ENCODE data around the gene CELSR1. TPM values are rescaled to one million over a fixed set of nuclear protein-coding genes. Genes with fewer than 3 reads are reported as not detected.

The CELSR1 gene
- total RNA-seq, 3 donors from 2014 or later = 0.22 to 0.63 (median 0.38) TPM

GRCh38 chr22:46353483-46354105 is 183.8 kb downstream of the CELSR1 start:
- Mint-ChIP-seq H3K4me1 (ENCODE audit: low read depth) (no peaks in the 10 kb centered on the region), H3K4me3 (no peak overlapping the region), H3K36me3 (ENCODE audit: insufficient read depth) (peaks cover 39% of the 10 kb centered on the region), H3K27me3 (ENCODE audit: low read depth) (no peaks in the 10 kb centered on the region), H3K9me3 (no peaks in the 10 kb centered on the region)
- ATAC-seq (no peak), DNase-seq (no peak)

GRCh38 chr22:46352691-46353386 is 184.6 kb downstream of the CELSR1 start:
- ATAC-seq (no peak), DNase-seq (no peak)
- H3K4me1 Mint-ChIP-seq (ENCODE audit: low read depth) = no peaks in the 10 kb centered on the region
- H3K4me3 Mint-ChIP-seq = no peak overlapping the region
- H3K36me3 Mint-ChIP-seq (ENCODE audit: insufficient read depth) = peaks cover 40% of the 10 kb centered on the region
- no peaks in the 10 kb centered on the region for H3K27me3 Mint-ChIP-seq (ENCODE audit: low read depth)
- no peaks in the 10 kb centered on the region for H3K9me3 Mint-ChIP-seq

GRCh38 chr22:46352276-46352675 is 185.1 kb downstream of the CELSR1 start:
- no peak for DNase-seq
- ATAC-seq = no peak
- no peaks in the 10 kb centered on the region for H3K4me1 Mint-ChIP-seq (ENCODE audit: low read depth)
- no peak overlapping the region for H3K4me3 Mint-ChIP-seq
- H3K27me3 Mint-ChIP-seq (ENCODE audit: low read depth) = no peaks in the 10 kb centered on the region
- peaks cover 36% of the 10 kb centered on the region for H3K36me3 Mint-ChIP-seq (ENCODE audit: insufficient read depth)
- no peaks in the 10 kb centered on the region for H3K9me3 Mint-ChIP-seq

GRCh38 chr22:46351767-46352166 is 185.7 kb downstream of the CELSR1 start:
- H3K4me3 Mint-ChIP-seq = no peak overlapping the region
- no peaks in the 10 kb centered on the region for H3K9me3 Mint-ChIP-seq
- no peaks in the 10 kb centered on the region for H3K4me1 Mint-ChIP-seq (ENCODE audit: low read depth)
- DNase-seq (no peak), ATAC-seq (no peak)
- no peaks in the 10 kb centered on the region for H3K27me3 Mint-ChIP-seq (ENCODE audit: low read depth)
- H3K36me3 Mint-ChIP-seq (ENCODE audit: insufficient read depth) = peaks cover 35% of the 10 kb centered on the region

GRCh38 chr22:46351131-46351735 is 186.2 kb downstream of the CELSR1 start:
- H3K4me1 Mint-ChIP-seq (ENCODE audit: low read depth) = no peaks in the 10 kb centered on the region
- H3K9me3 Mint-ChIP-seq = no peaks in the 10 kb centered on the region
- DNase-seq (no peak), ATAC-seq (no peak)
- H3K4me3 Mint-ChIP-seq = no peak overlapping the region
- peaks cover 38% of the 10 kb centered on the region for H3K36me3 Mint-ChIP-seq (ENCODE audit: insufficient read depth)
- H3K27me3 Mint-ChIP-seq (ENCODE audit: low read depth) = no peaks in the 10 kb centered on the region

- H3K4me3 Mint-ChIP-seq = no peak overlapping the region
- H3K36me3 Mint-ChIP-seq (ENCODE audit: insufficient read depth) = peaks cover 44% of the 10 kb centered on the region
- DNase-seq (no peak), ATAC-seq (no peak)
- no peaks in the 10 kb centered on the region for H3K9me3 Mint-ChIP-seq
- no peaks in the 10 kb centered on the region for H3K27me3 Mint-ChIP-seq (ENCODE audit: low read depth)
- H3K4me1 Mint-ChIP-seq (ENCODE audit: low read depth) = no peaks in the 10 kb centered on the region
These were observed 186.8 kb downstream of the CELSR1 start for GRCh38 chr22:46350646-46351045.

GRCh38 chr22:46350121-46350520 is 187.3 kb downstream of the CELSR1 start:
- DNase-seq (no peak), ATAC-seq (no peak)
- no peaks in the 10 kb centered on the region for H3K27me3 Mint-ChIP-seq (ENCODE audit: low read depth)
- no peak overlapping the region for H3K4me3 Mint-ChIP-seq
- H3K36me3 Mint-ChIP-seq (ENCODE audit: insufficient read depth) = peaks cover 40% of the 10 kb centered on the region
- no peaks in the 10 kb centered on the region for H3K4me1 Mint-ChIP-seq (ENCODE audit: low read depth)
- H3K9me3 Mint-ChIP-seq = no peaks in the 10 kb centered on the region

- no peaks in the 10 kb centered on the region for H3K4me1 Mint-ChIP-seq (ENCODE audit: low read depth)
- H3K27me3 Mint-ChIP-seq (ENCODE audit: low read depth) = no peaks in the 10 kb centered on the region
- H3K4me3 Mint-ChIP-seq = no peak overlapping the region
- ATAC-seq (no peak), DNase-seq (no peak)
- peaks cover 42% of the 10 kb centered on the region for H3K36me3 Mint-ChIP-seq (ENCODE audit: insufficient read depth)
- no peaks in the 10 kb centered on the region for H3K9me3 Mint-ChIP-seq
These were observed 187.7 kb downstream of the CELSR1 start for GRCh38 chr22:46349681-46350080.

GRCh38 chr22:46349238-46349637 is 188.2 kb downstream of the CELSR1 start:
- peaks cover 2% of the 10 kb centered on the region for H3K4me1 Mint-ChIP-seq (ENCODE audit: low read depth)

GRCh38 chr22:46348099-46348695 is 189.2 kb downstream of the CELSR1 start:
- Mint-ChIP-seq H3K4me1 (ENCODE audit: low read depth) (peaks cover 3% of the 10 kb centered on the region), H3K36me3 (ENCODE audit: insufficient read depth) (peaks cover 43% of the 10 kb centered on the region), H3K4me3 (no peak overlapping the region), H3K9me3 (no peaks in the 10 kb centered on the region), H3K27me3 (ENCODE audit: low read depth) (no peaks in the 10 kb centered on the region)
- DNase-seq = no peak
- no peak for ATAC-seq

More at GRCh38 chr22:46349238-46349637, 188.2 kb downstream of the CELSR1 start:
- Mint-ChIP-seq H3K9me3 (no peaks in the 10 kb centered on the region), H3K36me3 (ENCODE audit: insufficient read depth) (peaks cover 45% of the 10 kb centered on the region), H3K4me3 (no peak overlapping the region), H3K27me3 (ENCODE audit: low read depth) (no peaks in the 10 kb centered on the region)
- no peak for DNase-seq
- ATAC-seq = no peak

- Mint-ChIP-seq H3K36me3 (ENCODE audit: insufficient read depth) (peaks cover 46% of the 10 kb centered on the region), H3K4me1 (ENCODE audit: low read depth) (peaks cover 3% of the 10 kb centered on the region), H3K27me3 (ENCODE audit: low read depth) (no peaks in the 10 kb centered on the region), H3K4me3 (no peak overlapping the region), H3K9me3 (no peaks in the 10 kb centered on the region)
- no peak for DNase-seq
- ATAC-seq = no peak
These were observed 189.8 kb downstream of the CELSR1 start for GRCh38 chr22:46347646-46348045.

- Mint-ChIP-seq H3K9me3 (no peaks in the 10 kb centered on the region), H3K27me3 (ENCODE audit: low read depth) (no peaks in the 10 kb centered on the region), H3K4me1 (ENCODE audit: low read depth) (peaks cover 5% of the 10 kb centered on the region), H3K36me3 (ENCODE audit: insufficient read depth) (peaks cover 49% of the 10 kb centered on the region), H3K4me3 (no peak overlapping the region)
- no peak for DNase-seq
- ATAC-seq = no peak
These were observed 190.6 kb downstream of the CELSR1 start for GRCh38 chr22:46346680-46347405.

- Mint-ChIP-seq H3K4me1 (ENCODE audit: low read depth) (peaks cover 36% of the 10 kb centered on the region), H3K36me3 (ENCODE audit: insufficient read depth) (peaks cover 54% of the 10 kb centered on the region), H3K27me3 (ENCODE audit: low read depth) (no peaks in the 10 kb centered on the region), H3K9me3 (no peaks in the 10 kb centered on the region), H3K4me3 (no peak overlapping the region)
- no peak for DNase-seq
- ATAC-seq = no peak
These were observed 196.7 kb downstream of the CELSR1 start for GRCh38 chr22:46340676-46341075.

GRCh38 chr22:46339956-46340355 is 197.5 kb downstream of the CELSR1 start:
- H3K4me1 Mint-ChIP-seq (ENCODE audit: low read depth) = peaks cover 38% of the 10 kb centered on the region
- no peaks in the 10 kb centered on the region for H3K27me3 Mint-ChIP-seq (ENCODE audit: low read depth)
- H3K4me3 Mint-ChIP-seq = no peak overlapping the region
- no peak for ATAC-seq
- DNase-seq = no peak
- no peaks in the 10 kb centered on the region for H3K9me3 Mint-ChIP-seq
- peaks cover 53% of the 10 kb centered on the region for H3K36me3 Mint-ChIP-seq (ENCODE audit: insufficient read depth)
